ENCODE results near the gene DCN. TPM values are rescaled to one million over a fixed set of nuclear protein-coding genes. Genes with fewer than 3 reads are reported as not detected.

DCN gene
- total RNA-seq, 2 experiments from 2014 or later: not detected

DNA sequence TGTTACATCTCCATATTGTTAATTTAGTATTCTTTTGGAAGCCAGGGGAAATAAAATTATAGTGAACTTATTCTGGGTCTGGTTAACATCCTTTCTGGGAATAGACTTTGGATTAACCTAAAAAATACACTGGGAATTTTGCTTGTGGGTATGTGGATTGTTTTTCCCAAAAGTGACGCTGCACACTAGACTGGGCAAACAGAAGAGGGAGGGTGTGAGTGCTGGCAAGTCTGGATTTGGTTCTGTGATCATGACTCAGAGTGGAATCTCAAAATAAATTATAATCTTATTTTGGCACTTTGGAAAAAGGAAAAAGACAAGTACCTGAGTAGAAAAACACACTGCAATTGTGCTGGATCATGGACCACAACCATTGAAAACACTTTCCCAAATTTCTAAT is 56.1 kb downstream of the DCN start:
- no peaks in the 10 kb centered on the region for H3K27me3 Mint-ChIP-seq
- CTCF ChIA-PET: no interaction called here
- H3K4me3 Mint-ChIP-seq: no peak overlapping the region
- DNase-seq: no peak
- POLR2A ChIA-PET: no interaction called here
- H3K9me3 Mint-ChIP-seq: no peaks in the 10 kb centered on the region
- no peaks in the 10 kb centered on the region for H3K36me3 Mint-ChIP-seq
- H3K4me1 Mint-ChIP-seq (ENCODE audit: low read depth): no peaks in the 10 kb centered on the region
- intact Hi-C loops (cut with micrococcal nuclease): no loop called here
- no peak overlapping the region for H3K27ac Mint-ChIP-seq

DNA sequence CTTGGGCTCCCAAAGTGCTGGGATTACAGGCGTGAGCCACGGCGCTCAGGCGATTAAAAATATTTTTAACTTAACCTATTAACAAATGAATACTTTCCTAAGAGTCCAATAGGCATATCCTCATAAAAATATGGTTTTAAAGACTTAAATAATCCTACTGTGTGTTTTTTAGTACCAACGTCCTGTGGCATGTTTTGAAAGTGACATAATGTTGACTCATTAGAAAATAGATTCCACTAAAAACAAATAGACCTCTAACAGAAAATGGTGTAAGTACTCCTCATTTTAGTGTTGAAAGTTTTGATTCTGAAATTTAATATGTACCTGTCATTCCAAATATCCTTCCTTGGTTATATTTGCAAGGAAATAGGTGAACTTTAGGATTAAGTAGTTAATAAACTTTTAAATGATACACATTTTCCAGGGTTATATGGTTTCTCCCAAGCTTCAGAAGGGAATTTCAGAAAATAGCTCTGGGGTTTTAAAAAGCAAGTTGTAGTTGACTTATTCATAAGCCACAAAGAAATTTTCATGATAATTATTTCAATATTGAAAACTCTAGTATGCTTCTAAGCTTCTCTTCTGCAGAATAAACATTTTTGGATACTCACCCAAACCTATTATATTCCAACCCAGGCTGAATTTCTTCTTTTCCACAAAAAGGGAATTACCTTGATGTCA is 59.2 kb downstream of the DCN start:
- ChIA-PET CTCF (no interaction called here), POLR2A (no interaction called here)
- Mint-ChIP-seq H3K9me3 (no peaks in the 10 kb centered on the region), H3K27me3 (no peaks in the 10 kb centered on the region), H3K27ac (no peak overlapping the region), H3K4me1 (ENCODE audit: low read depth) (no peaks in the 10 kb centered on the region), H3K36me3 (no peaks in the 10 kb centered on the region), H3K4me3 (no peak overlapping the region)
- DNase-seq: no peak
- intact Hi-C loops (cut with micrococcal nuclease): no loop called here

DNA sequence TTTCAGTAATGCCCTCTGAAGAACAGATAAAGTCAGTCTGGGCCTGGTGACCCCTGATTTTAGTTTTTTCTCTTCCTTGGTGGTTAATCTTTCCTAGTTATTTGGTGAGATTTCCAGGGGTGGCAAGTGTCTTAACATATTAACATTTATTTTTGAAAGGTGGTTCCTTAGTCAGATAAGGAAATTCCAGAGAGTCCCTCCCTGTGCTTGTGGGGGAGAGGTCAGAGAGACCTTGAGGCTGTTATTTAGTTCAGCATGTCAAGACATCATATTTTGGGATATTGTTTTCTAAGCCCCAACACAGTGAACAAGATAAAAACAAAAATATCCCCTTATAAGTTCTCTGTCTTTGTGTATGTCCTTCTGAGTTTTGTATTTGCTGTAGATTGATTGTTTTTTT is 61.8 kb downstream of the DCN start:
- CTCF ChIA-PET: no interaction called here
- POLR2A ChIA-PET: no interaction called here
- intact Hi-C loops (cut with micrococcal nuclease): no loop called here
- no peak for DNase-seq
- Mint-ChIP-seq H3K9me3 (no peaks in the 10 kb centered on the region), H3K4me3 (no peak overlapping the region), H3K27me3 (no peaks in the 10 kb centered on the region), H3K4me1 (ENCODE audit: low read depth) (no peaks in the 10 kb centered on the region), H3K27ac (no peak overlapping the region), H3K36me3 (no peaks in the 10 kb centered on the region)

- H3K4me3 Mint-ChIP-seq: no peak overlapping the region
- H3K27ac Mint-ChIP-seq: no peak overlapping the region
- intact Hi-C loops (cut with micrococcal nuclease): no loop called here
- DNase-seq: no peak
- H3K36me3 Mint-ChIP-seq: no peaks in the 10 kb centered on the region
- no peaks in the 10 kb centered on the region for H3K27me3 Mint-ChIP-seq
- H3K4me1 Mint-ChIP-seq (ENCODE audit: low read depth): no peaks in the 10 kb centered on the region
- POLR2A ChIA-PET: no interaction called here
- no peaks in the 10 kb centered on the region for H3K9me3 Mint-ChIP-seq
- CTCF ChIA-PET: no interaction called here
Observed at GRCh38 chr12:91119089-91119488, 63.5 kb downstream of the DCN start.

DNA sequence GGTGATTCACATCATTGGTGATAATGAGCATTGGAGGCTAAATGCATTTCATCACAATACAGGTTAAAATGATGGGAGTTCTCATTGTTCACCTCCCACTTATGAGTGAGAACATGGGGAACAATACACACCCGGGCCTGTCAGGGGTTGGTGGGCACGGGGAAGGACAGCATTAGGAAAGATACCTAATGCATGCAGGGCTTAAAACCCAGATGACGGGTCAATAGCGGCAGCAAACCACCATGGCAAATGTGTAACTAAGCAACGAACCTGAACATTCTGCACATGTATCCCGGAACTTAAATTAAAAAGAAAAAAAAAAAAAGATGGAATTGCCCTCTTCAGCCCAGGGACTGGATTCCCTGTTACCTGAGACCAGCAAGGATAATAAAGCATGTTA is 69.0 kb downstream of the DCN start:
- H3K9me3 Mint-ChIP-seq: no peaks in the 10 kb centered on the region
- ChIA-PET POLR2A (no interaction called here), CTCF (interaction anchor here (0.6 kb wide), 1 partner anchor 189 kb away, joined by 3 read pairs; no protein-coding TSS in a partner anchor)
- H3K4me3 Mint-ChIP-seq: no peak overlapping the region
- intact Hi-C loops (cut with micrococcal nuclease): no loop called here
- H3K4me1 Mint-ChIP-seq (ENCODE audit: low read depth): no peaks in the 10 kb centered on the region
- H3K36me3 Mint-ChIP-seq: no peaks in the 10 kb centered on the region
- peaks cover 3% of the 10 kb centered on the region for H3K27me3 Mint-ChIP-seq
- DNase-seq: no peak
- no peak overlapping the region for H3K27ac Mint-ChIP-seq

DNA sequence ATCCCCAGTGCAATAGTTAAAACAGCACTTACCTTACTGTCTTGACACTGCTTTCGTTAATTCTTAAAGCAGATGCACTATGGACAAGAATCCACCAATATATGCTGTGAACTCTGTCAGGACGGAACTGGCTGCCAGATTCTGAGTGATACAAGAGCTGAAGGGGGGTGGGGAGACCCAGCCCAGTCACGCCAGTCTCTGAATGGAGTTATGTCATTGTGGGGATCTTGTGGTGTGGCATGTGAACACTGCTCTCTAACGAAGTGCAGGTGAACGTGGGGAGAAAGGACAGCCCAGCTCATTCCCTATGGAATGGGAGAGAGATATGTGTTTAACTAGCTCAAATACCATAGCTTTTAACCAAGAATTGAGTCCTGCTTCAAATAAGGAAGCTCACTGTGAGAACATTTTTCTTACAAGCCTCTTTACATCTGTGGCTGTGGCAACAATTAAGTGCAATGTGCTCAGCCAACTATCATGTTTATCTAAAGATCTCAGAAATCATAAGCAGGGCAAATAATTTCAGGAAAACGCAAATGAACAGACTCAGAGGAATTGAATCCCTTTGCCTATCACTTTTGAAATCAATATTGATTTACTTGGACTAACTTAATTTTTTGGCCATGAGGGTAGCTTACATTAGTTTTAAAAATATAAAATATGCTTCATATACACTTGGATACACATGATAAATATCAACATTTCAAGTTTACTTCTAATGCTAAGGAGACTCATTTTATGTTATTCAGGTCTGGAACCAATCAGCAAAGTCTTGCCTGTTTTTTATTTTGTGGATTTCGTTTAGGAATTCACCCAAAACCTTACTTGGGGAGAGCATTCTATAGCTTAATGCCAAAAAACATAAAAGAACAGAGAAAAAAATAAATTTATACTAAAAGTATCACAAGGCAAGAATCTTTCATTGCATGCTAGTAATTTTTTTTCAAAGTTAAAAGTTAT is 71.0 kb downstream of the DCN start, which contains the start of gene LUM:
TSS of gene LUM (minus strand) at position 129 of the 960 bp plus-strand sequence. CDS start 2,515 bp downstream, outside the sequence.
- Mint-ChIP-seq H3K27me3 (peaks cover 3% of the 10 kb centered on the region), H3K4me1 (ENCODE audit: low read depth) (no peaks in the 10 kb centered on the region), H3K36me3 (no peaks in the 10 kb centered on the region), H3K4me3 (no peak within 1 kb of the TSS), H3K27ac (no peak within 1 kb of the TSS), H3K9me3 (no peaks in the 10 kb centered on the region)
- ChIA-PET CTCF (no interaction called here), POLR2A (interaction anchor here (0.6 kb wide), 1 partner anchor 22 kb away, joined by 3 read pairs; no protein-coding TSS in a partner anchor)
- intact Hi-C loops (cut with micrococcal nuclease): no loop called here
- no peak for DNase-seq

DNA sequence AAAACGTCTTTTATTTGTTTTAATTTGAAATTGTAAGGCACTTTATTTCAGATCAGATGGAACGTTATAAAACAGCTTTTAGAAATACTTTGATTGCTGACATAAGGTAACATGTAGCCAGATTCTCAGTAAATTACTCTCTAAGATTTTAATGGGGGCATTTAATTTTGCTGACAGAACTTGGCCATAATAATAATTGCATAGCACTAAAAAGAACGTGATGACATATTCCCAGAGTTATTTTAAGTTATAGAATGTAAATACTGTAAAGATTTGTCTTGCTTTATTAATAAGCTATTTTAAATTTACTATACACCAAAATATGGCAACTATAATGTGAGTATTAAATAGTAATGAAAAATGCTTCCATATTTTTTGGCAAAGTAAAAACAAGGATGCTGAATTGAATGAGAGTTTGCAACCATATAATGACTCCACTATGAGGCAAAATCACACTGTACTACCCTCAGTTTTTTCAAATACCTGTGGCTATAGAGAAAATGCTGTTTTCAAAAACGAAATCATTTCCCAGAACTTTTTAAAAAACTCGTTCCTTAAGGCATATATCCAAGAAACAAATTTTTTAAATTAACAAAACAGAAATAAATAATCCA is 72.2 kb downstream of the DCN start:
- ChIA-PET CTCF (interaction anchor here (0.7 to 3.6 kb wide), 3 partner anchors 132 to 166 kb away, joined by 3 to 20 read pairs (median 3); no protein-coding TSS in a partner anchor), POLR2A (no interaction called here)
- Mint-ChIP-seq H3K36me3 (no peaks in the 10 kb centered on the region), H3K27me3 (peaks cover 3% of the 10 kb centered on the region), H3K4me1 (ENCODE audit: low read depth) (no peaks in the 10 kb centered on the region), H3K4me3 (no peak overlapping the region), H3K27ac (no peak overlapping the region), H3K9me3 (no peaks in the 10 kb centered on the region)
- no peak for DNase-seq
- intact Hi-C loops (cut with micrococcal nuclease): no loop called here

GRCh38 chr12:91109581-91110310 is 72.9 kb downstream of the DCN start:
- ChIA-PET POLR2A (no interaction called here), CTCF (interaction anchor here (0.7 to 3.6 kb wide), 6 partner anchors 36 to 174 kb away, joined by 3 to 20 read pairs (median 4); no protein-coding TSS in a partner anchor)
- H3K4me3 Mint-ChIP-seq: no peak overlapping the region

GRCh38 chr12:91109148-91109564 is 73.5 kb downstream of the DCN start:
- H3K36me3 Mint-ChIP-seq: no peaks in the 10 kb centered on the region
- CTCF ChIA-PET: interaction anchor here (0.6 to 3.6 kb wide), 10 partner anchors 8 to 174 kb away, joined by 3 to 20 read pairs (median 4); partner anchors contain the start of gene EPYC
- peak; percentile 71 for DNase-seq
- no peaks in the 10 kb centered on the region for H3K9me3 Mint-ChIP-seq
- H3K27ac Mint-ChIP-seq: no peak overlapping the region
- H3K4me1 Mint-ChIP-seq (ENCODE audit: low read depth): no peaks in the 10 kb centered on the region
- H3K27me3 Mint-ChIP-seq: peaks cover 3% of the 10 kb centered on the region
- intact Hi-C loops (cut with micrococcal nuclease): loop anchor here (1.0 kb wide), 1 partner anchor 164 kb away; no protein-coding TSS in a partner anchor
- POLR2A ChIA-PET: no interaction called here
- no peak overlapping the region for H3K4me3 Mint-ChIP-seq

More at GRCh38 chr12:91109581-91110310, 72.9 kb downstream of the DCN start:
- no peak for DNase-seq
- intact Hi-C loops (cut with micrococcal nuclease): loop anchor here (1.0 kb wide), 1 partner anchor 164 kb away; no protein-coding TSS in a partner anchor
- Mint-ChIP-seq H3K27me3 (peaks cover 3% of the 10 kb centered on the region), H3K9me3 (no peaks in the 10 kb centered on the region), H3K27ac (no peak overlapping the region), H3K36me3 (no peaks in the 10 kb centered on the region), H3K4me1 (ENCODE audit: low read depth) (no peaks in the 10 kb centered on the region)

- no peak overlapping the region for H3K27ac Mint-ChIP-seq
- CTCF ChIA-PET: interaction anchor here (0.6 to 3.6 kb wide), 11 partner anchors 7 to 173 kb away, joined by 3 to 20 read pairs (median 4); partner anchors contain the start of gene EPYC
- no peaks in the 10 kb centered on the region for H3K9me3 Mint-ChIP-seq
- no peak overlapping the region for H3K4me3 Mint-ChIP-seq
- DNase-seq: no peak
- H3K4me1 Mint-ChIP-seq (ENCODE audit: low read depth): no peaks in the 10 kb centered on the region
- no peaks in the 10 kb centered on the region for H3K36me3 Mint-ChIP-seq
- peaks cover 3% of the 10 kb centered on the region for H3K27me3 Mint-ChIP-seq
- POLR2A ChIA-PET: no interaction called here
- intact Hi-C loops (cut with micrococcal nuclease): no loop called here
Observed at GRCh38 chr12:91108196-91108755, 74.3 kb downstream of the DCN start.

GRCh38 chr12:91106283-91106682 is 76.3 kb downstream of the DCN start:
- Mint-ChIP-seq H3K27me3 (peaks cover 3% of the 10 kb centered on the region), H3K36me3 (no peaks in the 10 kb centered on the region), H3K9me3 (no peaks in the 10 kb centered on the region), H3K27ac (no peak overlapping the region), H3K4me3 (no peak overlapping the region), H3K4me1 (ENCODE audit: low read depth) (no peaks in the 10 kb centered on the region)
- no peak for DNase-seq
- ChIA-PET CTCF (no interaction called here), POLR2A (no interaction called here)
- intact Hi-C loops (cut with micrococcal nuclease): no loop called here
